Erythroblast (primary cell): ENCODE data around the gene NEK11.

Source experiments
- GATA1 ChIP-seq: IDR thresholded peaks from 2 replicates; pipeline ENCODE4 v1.6.1; 2011; ENCODE audit warnings: low read depth, mild to moderate bottlenecking, control low read depth, low read length, moderate library complexity
- POLR2A ChIP-seq: IDR thresholded peaks from 2 replicates; pipeline ENCODE4 v1.6.1; 2011; ENCODE audit warnings: mild to moderate bottlenecking, low read length

- TF ChIP-seq POLR2A (no peak), GATA1 (no peak)
These were observed 52.4 kb downstream of the NEK11 start for GRCh38 chr3:131079086-131079485.
